Measurements from ENCODE around the gene TOMT.

TOMT gene

GRCh38 chr11:72085621-72086351 is 19.9 kb upstream of the TOMT start:
- no peak for DNase-seq (ENCODE audit: low read depth in 3 of 3)

DNA sequence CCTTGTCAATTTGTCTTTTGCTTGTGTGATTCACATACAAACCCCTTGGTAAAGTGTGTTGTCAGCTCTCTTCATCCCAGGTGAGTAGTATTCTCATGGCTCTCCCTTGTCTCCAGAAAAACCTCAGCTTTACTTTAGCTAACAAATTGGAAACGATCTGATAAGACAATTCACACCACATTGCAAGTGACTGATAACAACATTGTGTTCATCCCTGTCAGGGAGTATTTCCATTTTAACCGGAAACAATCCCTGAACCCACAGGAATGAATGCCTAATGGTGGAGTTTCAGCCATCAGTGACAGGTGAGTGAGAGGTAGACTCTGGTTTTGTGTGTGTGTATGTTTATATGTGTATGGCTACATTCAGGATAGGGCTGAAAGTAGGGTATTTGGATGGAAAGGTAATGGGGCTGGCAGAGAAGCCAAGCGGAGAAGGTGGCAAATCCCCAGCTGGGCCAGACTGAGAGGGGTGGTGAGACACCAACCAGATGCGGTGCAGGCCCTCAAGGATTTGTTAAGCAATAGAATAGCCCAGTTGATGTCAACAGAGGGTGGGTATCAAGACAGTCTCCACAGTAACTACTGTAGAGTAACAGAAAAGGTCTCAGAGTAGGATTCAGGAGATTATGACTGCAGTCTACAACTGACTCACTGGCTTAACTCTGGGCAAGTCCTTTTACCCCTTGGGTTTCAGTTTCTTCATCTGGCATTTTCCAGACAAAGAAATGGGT is 17.5 kb upstream of the TOMT start:
- DNase-seq (ENCODE audit: low read depth in 3 of 3), result no peak

GRCh38 chr11:72091292-72091691 is 14.4 kb upstream of the TOMT start:
- peak in 2 of 3 donors; percentile 38 to 39 for DNase-seq (ENCODE audit: low read depth in 3 of 3)

DNA sequence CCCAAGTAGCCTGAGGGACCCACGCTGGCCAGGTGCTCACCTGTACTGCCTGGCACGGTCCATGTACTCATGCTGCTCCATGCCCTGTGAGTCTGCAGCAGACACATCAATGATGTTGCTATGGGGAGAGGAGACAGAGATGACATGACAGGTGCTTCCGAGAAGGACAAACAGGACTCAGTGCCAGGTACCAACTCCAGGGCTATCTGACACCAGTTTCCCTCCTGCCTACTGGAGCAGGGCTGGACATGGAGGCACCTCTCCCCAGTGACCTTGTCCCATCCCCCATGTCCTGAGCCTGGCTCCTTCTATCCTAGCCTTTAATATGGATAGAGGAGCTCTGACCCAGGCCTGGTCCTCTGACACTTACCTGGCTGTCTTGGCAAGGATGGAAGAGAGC is 7.0 kb upstream of the TOMT start:
- DNase-seq (ENCODE audit: low read depth in 3 of 3), result no peak

GRCh38 chr11:72100009-72100408 is 5.7 kb upstream of the TOMT start:
- DNase-seq (ENCODE audit: low read depth in 3 of 3), result no peak

- DNase-seq (ENCODE audit: low read depth in 3 of 3), result no peak
These were observed 5.3 kb upstream of the TOMT start for GRCh38 chr11:72100462-72100861.

DNA sequence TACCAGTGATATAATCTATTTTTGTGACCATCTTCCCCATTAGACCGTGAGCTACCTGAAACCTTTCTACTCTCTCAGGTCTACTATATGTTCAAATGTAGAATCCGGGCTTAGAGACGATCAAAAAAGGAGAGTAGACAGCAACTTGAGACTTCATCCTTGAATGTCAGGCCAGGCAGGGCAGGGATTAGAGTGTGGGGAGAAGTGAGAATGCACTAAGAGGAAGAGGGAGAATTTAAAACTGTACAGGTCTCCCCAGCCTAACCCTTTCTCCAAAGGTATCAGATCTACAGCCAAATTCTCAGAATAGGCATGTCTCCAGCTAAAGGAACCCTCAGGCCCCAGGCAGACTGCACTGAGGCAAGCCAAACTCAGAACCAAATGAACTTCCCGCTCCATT is 3.6 kb upstream of the TOMT start:
- DNase-seq (ENCODE audit: low read depth in 3 of 3), result no peak

GRCh38 chr11:72102631-72102945 is 3.1 kb upstream of the TOMT start:
- no peak for DNase-seq (ENCODE audit: low read depth in 3 of 3)

GRCh38 chr11:72102946-72103753 is 2.6 kb upstream of the TOMT start, which contains the start of gene LAMTOR1:
LAMTOR1 (minus strand) TSS chr11:72103297; CDS start chr11:72103224, 73 bp downstream.
- DNase-seq (ENCODE audit: low read depth in 3 of 3), result peak; percentile 96 to 99 (median 98)

GRCh38 chr11:72103754-72104167 is 2.0 kb upstream of the TOMT start:
- no peak for DNase-seq (ENCODE audit: low read depth in 3 of 3)

GRCh38 chr11:72111300-72112142 is 5.8 kb downstream of the TOMT start:
- DNase-seq (ENCODE audit: low read depth in 3 of 3), result no peak

DNA sequence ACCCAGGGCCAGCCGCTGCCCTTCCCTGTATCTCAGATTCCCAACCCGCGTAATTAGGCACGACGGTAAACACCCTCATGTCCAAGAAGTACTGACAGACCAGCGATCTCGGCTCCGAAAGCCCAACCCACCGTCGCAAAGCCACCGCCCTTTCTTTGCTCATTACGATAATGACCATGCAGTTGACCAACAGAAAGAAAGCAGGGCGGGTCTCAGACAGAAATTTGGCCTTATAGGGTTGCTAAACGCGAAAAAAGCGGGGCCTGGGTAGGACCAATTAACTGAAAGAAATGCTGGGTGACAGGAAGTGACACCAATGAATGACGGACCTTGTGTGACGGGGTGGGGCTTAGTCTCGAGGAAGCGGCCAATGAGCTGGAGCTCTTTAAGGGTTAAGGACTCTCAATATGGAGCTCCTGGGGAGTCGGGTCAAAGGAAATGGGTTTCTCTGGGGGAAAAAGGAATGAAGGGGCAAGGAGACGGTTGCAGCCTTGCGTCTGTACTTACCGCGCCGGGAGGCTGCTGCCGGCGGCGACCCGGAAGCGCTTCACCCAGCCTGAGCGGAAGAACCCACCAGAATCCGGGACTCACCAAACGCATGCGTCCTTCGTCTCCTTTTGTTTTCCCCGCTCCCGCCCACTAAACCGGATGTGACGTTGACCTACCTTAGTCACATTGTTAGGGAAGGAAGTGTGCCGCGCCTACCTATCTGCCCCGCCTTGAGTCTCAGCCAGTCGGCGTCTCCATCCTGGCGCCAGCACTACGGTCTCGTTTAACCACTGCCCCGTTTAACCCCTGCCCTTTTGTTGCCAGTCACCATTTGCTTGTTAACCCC is 6.6 kb downstream of the TOMT start, which contains the start of gene ANAPC15:
Gene ANAPC15, minus strand, starts transcription at position 553 of the 835 bp plus-strand sequence. CDS start 1,419 bp downstream, outside the sequence.
- DNase-seq (ENCODE audit: low read depth in 3 of 3), result peak; percentile 99 to 100 (median 99)

- DNase-seq (ENCODE audit: low read depth in 3 of 3), result no peak
These were observed 7.5 kb downstream of the TOMT start for GRCh38 chr11:72112978-72113808.

GRCh38 chr11:72114570-72114969 is 8.8 kb downstream of the TOMT start:
- no peak for DNase-seq (ENCODE audit: low read depth in 3 of 3)

- DNase-seq (ENCODE audit: low read depth in 3 of 3), result no peak
These were observed 10.5 kb downstream of the TOMT start for GRCh38 chr11:72116019-72116755.

GRCh38 chr11:72119198-72119597 is 13.5 kb downstream of the TOMT start:
- no peak for DNase-seq (ENCODE audit: low read depth in 3 of 3)

- no peak for DNase-seq (ENCODE audit: low read depth in 3 of 3)
These were observed 15.2 kb downstream of the TOMT start for GRCh38 chr11:72120930-72121329.

GRCh38 chr11:72122607-72123006 is 16.9 kb downstream of the TOMT start:
- DNase-seq (ENCODE audit: low read depth in 3 of 3), result no peak

DNA sequence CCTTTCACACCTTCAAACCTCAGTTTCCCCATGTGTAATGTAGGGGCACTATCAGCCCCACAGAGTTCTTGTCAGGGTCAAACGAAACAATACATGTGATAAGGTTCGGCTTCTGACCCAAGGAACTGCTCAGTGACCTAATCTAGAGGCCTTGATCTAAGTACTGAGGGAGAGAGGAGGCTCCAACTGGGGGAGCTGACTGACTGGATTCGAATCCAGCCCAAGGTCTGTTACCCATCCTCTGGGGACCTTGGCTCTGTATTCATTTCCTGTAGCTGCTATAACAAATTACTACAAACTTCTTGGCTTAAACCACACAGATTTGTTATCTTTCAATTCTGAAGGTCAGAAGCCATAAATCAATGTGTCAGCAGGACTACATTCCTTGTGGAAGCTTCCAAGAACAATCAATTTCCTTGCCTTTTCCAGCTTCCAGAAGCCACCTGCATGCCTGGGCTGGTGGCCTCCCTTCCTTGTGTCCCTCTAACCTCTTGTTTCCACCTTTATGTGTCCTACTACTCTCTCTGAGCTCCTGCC is 17.5 kb downstream of the TOMT start:
- no peak for DNase-seq (ENCODE audit: low read depth in 3 of 3)

Data from stimulated activated CD4-positive, alpha-beta T cell treated with anti-CD3 and anti-CD28 coated beads, TNF-alpha, amount 100 ng/mL, for 48 hours (primary cell).